HG03378 (cell line): ENCODE measurements around the gene FBXW10B.
A peak's percentile ranks its signal among the peaks of the same experiment; 100 is the strongest.
"Not testable (repeated sequence)": the region's sequence is repeated elsewhere in the genome, so short reads cannot be mapped to it uniquely, and the experiment has no call there.

Experiments used
- ATAC-seq: cut with Tn5 transposase; IDR thresholded peaks from one replicate; pipeline ENCODE4 v1.9.1; 2021; ENCODE audit warnings: mild to moderate bottlenecking, moderate library complexity; ENCODE audit not compliant: unreplicated experiment

Gene FBXW10B

GRCh38 chr17:15642014-15642413, 22.5 kb upstream of the FBXW10B start:
- ATAC-seq = not testable (repeated sequence)

DNA sequence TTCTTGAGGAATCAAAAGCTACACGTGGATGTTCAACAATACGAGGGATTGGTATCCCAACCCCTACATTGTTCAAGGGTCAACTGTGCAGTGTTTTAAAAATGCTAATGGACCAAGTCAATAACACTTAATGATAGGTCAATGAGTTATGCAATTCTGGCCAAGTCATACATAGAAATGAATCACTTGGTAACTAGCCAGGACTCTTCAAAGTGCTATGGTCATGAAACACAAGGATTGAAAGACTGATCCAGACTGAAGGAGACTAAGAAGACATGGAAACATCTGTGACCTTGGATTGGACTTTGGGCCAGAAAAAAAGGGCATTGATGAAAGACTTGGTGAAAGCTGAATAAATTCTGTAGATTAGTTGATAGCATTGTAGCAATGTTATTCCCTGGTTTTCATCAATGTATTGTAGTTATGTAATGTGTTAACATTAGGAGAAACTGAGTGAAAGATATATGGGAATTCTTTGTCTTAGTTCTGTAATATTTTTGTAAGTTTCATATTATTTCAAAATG, 11.5 kb upstream of the FBXW10B start:
- not testable (repeated sequence) for ATAC-seq

- not testable (repeated sequence) for ATAC-seq
Observed at GRCh38 chr17:15629991-15630390, 10.5 kb upstream of the FBXW10B start.

DNA sequence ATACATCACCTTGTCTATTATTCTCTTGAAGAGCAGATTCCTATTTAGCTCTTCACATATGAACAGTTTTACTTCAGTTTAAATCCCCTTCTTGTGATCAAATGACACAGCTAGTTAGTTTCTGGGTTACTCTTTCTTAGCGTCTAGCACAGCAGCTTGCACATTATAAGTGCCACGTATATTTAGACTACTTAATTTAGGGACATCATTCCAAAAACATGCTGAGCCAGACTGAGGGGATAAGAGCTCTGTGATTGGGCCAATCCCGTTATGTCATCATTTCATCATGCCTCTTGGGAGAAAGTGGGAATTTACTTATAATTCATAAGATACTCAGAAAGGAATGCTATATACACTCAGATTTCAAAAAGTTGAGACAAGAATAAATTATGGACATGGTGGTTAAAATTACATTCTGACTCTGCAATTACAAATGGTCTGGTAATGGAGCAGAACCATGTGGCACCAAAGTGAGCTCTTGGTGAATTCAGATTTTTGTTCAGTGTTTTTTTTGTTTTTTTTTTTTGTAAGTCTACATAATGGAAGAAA, 4.2 kb upstream of the FBXW10B start:
- not testable (repeated sequence) for ATAC-seq

- not testable (repeated sequence) for ATAC-seq
Observed at GRCh38 chr17:15623255-15623654, 3.8 kb upstream of the FBXW10B start.

- ATAC-seq = not testable (repeated sequence)
Observed at GRCh38 chr17:15622124-15622523, 2.6 kb upstream of the FBXW10B start.

DNA sequence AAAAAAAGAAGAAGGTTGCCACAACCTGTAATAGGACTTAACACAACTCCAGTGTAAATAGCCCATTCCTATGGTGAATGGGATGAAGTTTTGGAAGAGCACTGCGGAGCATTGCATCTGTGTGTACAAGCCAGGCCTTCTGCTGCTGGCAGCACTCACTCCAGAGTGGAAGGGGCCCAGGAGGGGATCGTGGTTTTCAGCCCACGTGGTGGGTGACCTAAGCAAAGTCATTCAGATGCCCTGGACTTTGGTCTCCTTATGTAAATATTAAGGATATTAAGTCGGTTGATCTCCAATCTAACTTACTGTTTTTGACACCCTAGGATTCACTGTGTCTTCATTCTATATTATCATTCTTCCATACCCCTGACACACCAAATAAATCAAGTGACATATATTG, 2.7 kb downstream of the FBXW10B start:
- ATAC-seq = not testable (repeated sequence)

GRCh38 chr17:15615850-15616249, 3.7 kb downstream of the FBXW10B start:
- not testable (repeated sequence) for ATAC-seq

GRCh38 chr17:15613111-15613510, 6.4 kb downstream of the FBXW10B start:
- ATAC-seq = not testable (repeated sequence)

- ATAC-seq = not testable (repeated sequence)
Observed at GRCh38 chr17:15592960-15593359, 26.5 kb downstream of the FBXW10B start.

DNA sequence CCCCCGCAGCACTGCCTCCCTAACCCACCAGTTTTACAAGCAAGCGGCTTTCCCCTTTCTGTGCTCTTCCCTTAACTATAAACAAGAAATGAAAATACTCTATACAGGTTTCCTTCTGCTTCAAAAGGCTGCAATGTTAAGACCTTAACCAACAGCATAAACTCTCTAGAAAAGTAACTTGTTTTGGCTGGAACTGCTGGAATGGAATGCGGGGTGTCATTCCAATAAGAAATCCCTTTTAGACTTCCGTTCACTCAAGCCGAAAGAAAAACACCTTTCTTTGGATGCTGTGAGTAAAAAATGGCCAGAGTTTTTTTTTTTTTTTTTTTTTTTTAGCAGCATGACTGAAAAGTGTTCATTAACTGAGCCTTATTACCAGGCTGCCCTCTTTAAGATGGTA, 27.5 kb downstream of the FBXW10B start:
- not testable (repeated sequence) for ATAC-seq

GRCh38 chr17:15590844-15591243, 28.7 kb downstream of the FBXW10B start:
- ATAC-seq = not testable (repeated sequence)

DNA sequence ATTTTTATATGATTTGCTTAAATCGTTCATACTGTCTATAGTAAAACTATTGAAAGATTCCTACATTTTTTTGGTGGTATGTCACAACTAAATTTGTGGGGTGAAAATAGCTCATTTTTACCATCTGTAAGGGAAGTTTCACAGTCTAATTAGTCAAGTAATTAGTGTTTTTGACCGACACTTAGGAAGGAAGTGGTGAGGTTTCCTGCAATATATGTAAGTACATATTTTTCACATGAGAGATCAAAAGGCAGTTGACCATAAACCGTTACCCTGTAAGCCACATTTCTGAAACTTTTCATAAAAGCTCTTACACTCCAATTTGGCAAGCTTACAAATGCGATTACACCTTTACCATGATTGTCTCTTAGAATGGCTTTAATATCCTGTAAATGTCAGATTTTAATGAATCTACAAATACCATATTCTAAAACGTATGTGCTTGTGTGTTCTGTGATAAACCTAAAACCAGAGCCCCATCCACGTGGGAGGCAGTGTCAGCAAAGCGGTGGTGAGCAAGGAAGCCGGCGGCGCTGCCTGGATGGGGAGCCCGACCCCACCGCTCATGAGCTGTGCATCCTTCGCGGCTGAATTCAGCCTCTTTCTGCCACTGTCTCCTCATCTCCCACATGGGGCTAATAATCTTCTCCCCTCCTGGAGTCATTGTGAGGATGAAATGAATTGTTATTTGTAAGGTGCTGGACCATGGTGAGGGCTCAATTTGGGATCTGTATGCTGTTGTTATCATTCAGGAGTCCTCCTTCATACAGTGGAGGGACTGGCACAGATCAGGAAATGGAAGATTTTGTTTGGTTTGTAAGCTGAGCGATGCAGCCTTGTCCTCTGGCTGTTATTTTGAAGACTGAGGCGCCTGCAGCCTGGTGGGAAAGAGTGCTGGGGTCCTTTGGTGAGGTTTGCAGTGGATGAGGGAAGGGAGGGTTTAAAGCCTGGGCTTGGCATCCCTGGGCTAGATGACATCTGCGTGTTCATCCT, 29.7 kb downstream of the FBXW10B start:
- ATAC-seq = peak; percentile 62

DNA sequence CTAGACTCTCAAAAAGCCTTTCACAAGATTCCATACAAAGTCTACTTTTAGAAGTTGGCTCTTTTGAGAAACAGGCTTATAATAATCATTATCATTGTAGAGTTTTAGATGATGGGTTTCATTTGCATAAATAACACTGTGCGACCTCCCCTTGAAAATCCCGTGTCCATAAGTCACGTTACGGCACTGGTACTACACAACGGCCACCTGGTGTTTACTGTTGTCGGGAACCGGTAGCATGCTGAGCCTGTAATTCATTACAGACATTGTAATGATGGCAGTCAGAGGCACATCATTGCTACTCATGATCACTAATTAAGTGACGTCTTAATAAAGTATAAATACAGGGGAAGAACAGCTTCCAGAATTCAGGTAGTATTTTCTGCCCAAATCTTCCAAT, 31.5 kb downstream of the FBXW10B start:
- not testable (repeated sequence) for ATAC-seq

GRCh38 chr17:15583313-15583712, 36.2 kb downstream of the FBXW10B start:
- ATAC-seq = not testable (repeated sequence)

GRCh38 chr17:15581462-15581861, 38.0 kb downstream of the FBXW10B start:
- ATAC-seq = not testable (repeated sequence)

- ATAC-seq = not testable (repeated sequence)
Observed at GRCh38 chr17:15576848-15577247, 42.7 kb downstream of the FBXW10B start.

DNA sequence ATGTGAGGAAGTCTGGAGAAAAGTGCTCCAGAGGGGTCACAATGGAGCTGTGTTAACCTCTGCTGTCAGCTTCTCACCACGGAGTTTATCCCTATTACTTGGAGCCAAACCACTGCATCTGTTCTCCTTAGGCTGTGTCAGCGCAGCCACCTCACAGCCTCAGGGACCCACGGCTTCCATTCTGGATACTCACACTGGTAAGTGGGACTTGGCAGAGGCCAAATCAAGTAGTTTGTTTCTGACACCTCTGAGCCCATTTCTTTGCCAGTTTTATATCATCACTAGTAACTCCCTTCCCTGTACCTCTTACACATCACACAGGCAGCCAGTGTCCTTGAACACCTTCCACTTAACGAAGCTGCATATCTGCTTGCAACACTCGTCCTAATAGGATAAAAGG, 44.8 kb downstream of the FBXW10B start:
- not testable (repeated sequence) for ATAC-seq

GRCh38 chr17:15573870-15574269, 45.6 kb downstream of the FBXW10B start:
- ATAC-seq = not testable (repeated sequence)
